Activated CD4-positive, alpha-beta T cell treated with anti-CD3 and anti-CD28 coated beads for 4 hours (primary cell): ENCODE data around the gene RAB9A.
"Not testable (repeated sequence)": the region's sequence is repeated elsewhere in the genome, so short reads cannot be mapped to it uniquely, and the experiment has no call there.

Experiments
- DNase-seq, 2 donors: peaks; one replicate each; pipeline ENCODE4 v3.0.0-alpha.2; 2020

Gene RAB9A, protein sequence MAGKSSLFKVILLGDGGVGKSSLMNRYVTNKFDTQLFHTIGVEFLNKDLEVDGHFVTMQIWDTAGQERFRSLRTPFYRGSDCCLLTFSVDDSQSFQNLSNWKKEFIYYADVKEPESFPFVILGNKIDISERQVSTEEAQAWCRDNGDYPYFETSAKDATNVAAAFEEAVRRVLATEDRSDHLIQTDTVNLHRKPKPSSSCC

GRCh38 chrX:13688958-13689740 is at the start of gene RAB9A:
Gene RAB9A, plus strand, starts transcription at chrX:13689128. Its CDS starts 19,619 bp downstream, at chrX:13708747.
- peak; percentile 73 to 80 for DNase-seq

DNA sequence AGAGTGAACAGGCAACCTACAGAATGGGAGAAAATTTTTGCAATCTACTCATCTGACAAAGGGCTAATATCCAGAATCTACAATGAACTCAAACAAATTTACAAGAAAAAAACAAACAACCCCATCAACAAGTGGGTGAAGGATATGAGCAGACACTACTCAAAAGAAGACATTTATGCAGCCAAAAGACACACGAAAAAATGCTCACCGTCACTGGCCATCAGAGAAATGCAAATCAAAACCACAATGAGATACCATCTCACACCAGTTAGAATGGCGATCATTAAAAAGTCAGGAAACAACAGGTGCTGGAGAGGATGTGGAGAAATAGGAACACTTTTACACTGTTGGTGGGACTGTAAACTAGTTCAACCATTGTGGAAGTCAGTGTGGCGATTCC is 47.2 kb upstream of the RAB9A start:
- DNase-seq: not testable (repeated sequence)

DNA sequence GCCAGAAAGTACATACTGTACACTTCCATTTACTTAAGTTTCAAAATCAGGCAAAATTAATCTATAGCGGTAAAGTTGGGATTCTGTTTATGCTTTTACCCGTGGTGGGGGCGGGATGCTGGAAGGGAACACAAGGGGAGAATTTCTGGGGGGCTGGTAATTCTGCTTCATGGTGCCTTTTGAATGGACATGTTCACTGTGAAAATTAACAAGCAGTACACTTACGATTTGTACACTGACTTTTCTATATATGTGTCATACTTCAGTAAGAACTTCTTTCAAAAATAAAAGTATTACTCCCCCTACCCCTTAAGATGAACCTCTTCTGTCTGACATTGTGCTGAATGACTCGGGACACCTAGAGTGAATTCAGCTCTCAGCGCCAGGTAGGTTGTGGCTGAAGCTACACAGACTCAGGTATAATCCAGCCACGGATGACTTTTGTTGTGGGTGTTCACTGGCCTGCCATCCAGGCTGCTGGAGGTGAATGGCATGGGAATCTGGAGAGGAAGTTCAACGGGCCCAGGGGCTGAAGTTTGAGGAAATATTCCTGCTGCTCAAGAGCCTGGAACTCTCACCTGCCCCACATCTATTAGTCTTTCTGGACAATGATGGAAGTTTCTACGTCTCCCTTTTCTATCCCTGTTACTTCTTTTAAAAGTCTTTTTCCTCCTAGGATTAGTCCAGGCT is 43.3 kb upstream of the RAB9A start:
- no peak for DNase-seq

DNA sequence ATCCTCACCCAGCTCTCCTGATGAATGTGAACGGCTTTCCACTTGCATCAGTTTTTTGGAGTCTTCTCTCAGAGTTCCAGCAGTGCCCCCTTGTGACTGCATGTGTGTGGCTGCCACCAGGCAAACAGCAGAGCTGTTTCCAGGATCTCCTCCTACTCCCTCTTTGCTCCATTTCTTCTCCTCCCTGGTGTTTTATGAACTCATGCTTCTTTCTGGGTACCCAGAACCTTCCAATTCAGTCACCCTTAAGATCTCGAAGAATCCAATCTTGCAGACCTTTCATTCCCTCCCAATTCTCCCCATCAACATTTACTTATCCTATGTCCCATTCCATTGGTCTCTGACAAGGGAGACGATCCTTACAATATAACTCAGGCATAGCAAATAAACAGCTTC is 42.8 kb upstream of the RAB9A start:
- peak; percentile 20 to 27 for DNase-seq

- peak; percentile 58 to 69 for DNase-seq
These were observed 41.2 kb upstream of the RAB9A start for GRCh38 chrX:13647709-13648212.

DNA sequence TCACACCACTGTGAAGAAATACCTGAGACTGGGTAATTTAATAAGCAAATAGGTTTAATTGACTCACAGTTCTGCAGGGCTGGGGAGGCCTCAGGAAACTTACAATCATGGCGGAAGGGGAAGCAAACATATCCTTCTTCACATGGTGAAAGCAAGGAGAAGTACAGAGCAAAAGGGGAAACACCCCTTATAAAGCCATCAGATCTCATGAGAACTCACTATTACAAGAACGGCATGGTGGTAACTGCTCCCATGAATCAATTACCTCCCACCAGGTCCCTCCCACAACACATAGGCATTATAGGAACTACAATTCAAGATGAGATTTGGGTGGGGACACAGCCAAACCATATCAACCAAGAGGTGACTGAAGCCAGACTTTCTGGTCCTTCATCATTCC is 40.6 kb upstream of the RAB9A start:
- not testable (repeated sequence) for DNase-seq

DNA sequence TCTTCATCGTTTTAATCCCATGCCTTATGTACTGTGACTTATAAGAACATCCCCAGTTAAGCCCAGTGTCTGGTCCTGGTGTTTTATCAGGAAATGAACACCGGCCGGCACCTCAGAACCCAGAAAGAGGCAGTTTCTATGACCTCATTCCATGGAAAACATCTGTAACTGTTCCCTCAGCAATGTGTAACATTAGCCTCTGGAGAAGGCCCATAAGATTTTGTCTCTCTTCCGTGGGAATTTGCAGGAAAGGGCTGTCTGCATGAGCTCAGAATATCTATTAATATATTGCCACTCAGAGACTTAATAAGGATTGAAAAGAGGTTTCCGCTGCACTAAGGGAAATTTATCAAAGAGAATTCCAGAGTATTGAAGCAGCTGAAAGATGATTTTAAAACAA is 39.1 kb upstream of the RAB9A start:
- DNase-seq: no peak

GRCh38 chrX:13650318-13650717 is 38.6 kb upstream of the RAB9A start:
- no peak for DNase-seq

DNA sequence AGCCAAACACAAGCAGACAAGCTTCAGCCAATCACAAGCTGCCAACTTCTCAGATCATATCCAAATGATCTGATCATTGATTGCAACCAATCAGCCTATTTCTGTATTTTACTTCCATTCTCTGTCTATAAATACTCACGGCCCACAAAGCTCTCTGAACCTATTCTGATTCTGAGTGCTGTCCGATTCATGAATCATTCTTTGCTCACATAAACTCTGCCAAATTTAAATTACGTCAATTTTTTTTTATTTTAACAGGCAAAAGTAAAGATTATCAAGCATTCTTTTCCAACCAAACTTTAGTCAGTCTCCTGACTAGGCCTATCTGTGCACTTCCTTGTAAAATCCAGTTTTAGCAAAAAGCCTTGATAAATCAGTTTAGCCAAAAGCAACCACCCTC is 37.8 kb upstream of the RAB9A start:
- no peak for DNase-seq

DNA sequence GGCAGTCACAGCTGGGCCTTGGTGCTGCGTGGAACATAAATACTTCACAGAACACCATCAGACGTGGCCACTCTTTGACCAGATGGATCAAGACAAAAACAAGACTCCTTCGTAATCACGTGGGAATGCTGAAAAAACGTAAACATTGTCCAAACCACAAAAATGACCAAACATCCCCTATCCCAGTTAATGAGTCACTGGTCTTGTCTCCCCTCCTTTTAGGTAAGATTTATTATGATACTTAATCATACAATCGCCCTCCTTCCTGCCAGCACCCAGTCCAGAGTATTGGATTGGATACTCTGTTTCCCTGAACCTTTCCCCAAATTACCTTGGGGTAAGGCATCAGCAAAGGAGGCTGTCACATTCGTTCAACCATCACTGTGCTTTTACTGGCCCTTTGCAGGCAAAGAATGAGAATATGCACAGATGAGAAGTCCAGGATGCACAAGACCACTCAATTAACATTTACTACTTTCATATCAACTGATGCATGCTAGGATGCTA is 36.6 kb upstream of the RAB9A start:
- DNase-seq: no peak

DNA sequence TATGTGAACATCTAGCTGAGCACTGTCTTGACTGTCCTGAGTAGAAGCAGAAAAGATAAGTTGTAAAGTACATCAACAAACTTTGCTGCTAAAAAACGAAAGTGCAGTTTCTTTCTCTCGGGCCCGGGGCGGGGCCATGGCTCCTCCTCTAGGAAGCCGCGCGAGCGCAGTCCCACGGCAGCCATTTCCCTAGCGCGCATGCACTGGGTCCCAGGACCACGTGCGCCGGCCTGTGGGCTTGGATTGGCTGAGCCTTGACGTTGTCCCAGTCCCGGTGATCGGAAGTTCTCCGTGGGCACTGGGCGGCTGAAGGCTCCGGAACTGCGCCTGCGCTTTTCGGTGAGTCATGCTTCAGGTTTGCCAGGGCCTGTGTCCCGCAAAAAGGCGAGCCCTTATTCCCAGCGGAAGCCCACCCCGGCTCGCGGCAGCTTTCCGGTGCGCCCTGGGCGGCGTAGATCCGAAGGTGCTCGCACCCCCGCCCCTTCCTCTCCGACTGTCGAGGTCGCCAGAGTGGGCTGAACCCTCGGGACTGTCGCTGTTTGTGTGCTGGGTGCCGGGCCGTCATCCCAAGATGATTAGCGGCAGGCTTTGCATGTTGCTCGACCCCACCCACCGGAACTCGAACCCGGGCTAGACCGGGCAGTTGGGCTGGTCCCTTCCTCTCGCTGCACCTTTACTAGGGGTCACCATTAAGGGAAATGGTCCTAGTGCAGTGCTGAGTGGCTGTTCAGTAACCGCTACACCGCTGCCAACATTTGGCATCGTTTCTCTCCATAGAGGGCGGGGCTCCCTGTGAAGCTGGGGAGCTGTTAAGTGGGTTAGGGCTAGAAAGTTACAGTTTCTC is 35.9 kb upstream of the RAB9A start, which contains the start of gene TCEANC:
Gene TCEANC, plus strand, starts transcription at position 292 of the 844 bp plus-strand sequence. CDS start 9,368 bp downstream, outside the sequence.
- peak; percentile 90 to 94 for DNase-seq

GRCh38 chrX:13654116-13654515 is 34.8 kb upstream of the RAB9A start:
- DNase-seq: no peak

GRCh38 chrX:13655674-13656073 is 33.3 kb upstream of the RAB9A start:
- DNase-seq: no peak

- peak in 1 of 2 donors; percentile 33 for DNase-seq
These were observed 30.3 kb upstream of the RAB9A start for GRCh38 chrX:13658602-13659001.

GRCh38 chrX:13659063-13659462 is 29.9 kb upstream of the RAB9A start:
- no peak for DNase-seq

DNA sequence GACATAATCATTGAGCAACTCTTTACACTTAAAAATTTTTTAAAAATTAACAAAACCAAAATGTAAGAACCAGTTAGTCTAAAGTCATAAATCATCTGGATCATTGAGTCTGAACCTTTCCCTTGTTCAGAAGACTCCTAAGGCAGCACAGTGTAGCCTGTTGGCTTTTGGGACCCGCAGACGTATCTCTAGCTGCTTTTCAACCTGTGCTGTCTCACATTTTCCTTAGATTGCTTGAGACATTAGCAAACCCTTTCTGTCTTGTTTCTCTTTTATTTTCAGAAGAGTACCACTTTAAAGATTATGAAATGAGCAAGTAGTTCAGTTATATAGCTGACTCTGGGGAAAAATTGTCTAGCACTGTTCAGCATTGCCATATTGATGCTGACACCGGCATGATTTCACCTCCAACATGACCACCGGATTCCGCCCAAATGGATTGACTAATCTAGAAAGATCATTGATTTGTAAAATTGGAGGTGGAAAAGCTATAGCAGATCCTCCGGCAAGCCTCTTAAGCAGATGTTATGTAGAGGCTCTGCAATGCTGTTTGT is 27.1 kb upstream of the RAB9A start:
- DNase-seq: no peak

DNA sequence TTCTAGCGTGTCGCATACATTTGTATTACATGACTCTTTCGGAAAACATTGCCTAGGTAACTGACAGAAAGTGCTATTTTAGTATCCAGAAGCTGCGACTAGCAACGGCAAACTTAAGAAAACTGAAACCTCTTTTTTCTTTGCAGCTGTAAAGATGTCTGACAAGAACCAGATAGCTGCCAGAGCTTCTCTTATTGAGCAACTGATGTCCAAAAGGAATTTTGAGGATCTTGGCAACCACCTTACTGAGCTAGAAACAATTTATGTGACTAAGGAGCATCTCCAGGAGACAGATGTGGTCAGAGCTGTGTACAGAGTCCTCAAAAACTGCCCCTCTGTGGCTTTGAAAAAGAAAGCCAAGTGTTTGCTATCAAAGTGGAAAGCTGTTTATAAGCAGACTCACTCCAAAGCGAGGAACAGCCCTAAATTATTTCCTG is 26.6 kb upstream of the RAB9A start:
- no peak for DNase-seq

DNA sequence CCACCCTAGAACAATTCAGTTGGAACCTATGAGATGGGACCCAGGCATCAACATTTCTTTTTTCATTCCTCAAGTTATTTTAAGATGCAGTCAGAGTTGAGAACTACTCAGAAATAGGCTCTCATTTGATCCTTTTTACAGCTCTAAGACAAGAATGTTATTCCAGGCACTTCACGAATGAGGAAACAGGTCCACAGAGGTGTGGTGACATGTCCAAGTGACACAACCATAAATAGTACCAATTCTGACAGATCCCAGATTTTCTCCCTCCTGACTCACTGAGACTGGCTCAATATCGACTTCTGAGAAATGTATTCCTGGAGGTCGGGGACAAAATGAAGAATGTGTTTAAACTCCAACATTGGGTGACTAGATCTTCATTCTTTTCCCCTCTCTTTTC is 24.9 kb upstream of the RAB9A start:
- DNase-seq: no peak

- DNase-seq: no peak
These were observed 22.1 kb upstream of the RAB9A start for GRCh38 chrX:13666836-13667235.

DNA sequence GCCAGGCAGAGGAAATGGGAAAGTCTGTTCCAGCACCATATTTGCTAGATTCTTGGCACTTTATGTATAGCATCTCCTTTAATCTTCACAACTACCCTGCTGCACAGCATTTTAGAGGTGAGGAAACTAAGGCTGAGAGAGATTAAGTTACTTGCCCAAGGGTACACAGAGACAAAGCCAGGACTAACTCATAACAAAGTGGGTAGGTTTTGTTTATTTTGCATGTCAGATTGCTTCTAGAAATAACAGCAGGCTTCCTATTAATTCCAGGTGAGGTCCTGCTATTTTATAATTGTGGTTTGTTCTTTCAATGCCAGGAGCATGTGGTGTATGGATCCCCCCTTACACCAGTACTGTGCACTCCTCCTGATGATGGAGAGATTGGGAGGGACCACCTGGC is 21.0 kb upstream of the RAB9A start:
- DNase-seq: no peak

DNA sequence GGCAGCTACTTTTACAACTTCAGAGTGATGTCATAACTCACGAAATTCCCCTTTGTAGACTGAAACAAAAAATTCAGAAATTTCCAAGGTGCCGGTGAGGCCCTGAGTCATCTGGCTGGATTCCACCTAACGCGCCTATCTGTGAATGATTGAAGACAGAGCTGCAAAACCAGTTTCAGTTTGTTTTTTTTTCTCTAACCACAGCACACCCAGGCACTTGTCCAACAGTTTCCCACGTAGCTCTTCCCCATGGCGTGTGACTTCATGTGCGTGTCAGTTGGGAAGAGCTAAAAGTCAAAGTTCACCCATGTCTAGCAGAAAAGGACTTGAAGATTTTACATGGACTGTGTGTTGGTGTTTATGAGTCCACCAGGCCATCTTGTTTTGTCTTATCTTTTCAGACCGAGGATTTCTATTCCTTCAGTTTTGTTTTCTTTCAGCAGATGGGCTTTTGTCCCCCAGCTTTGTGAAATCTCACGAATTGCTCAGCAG is 19.6 kb upstream of the RAB9A start:
- DNase-seq: peak; percentile 46 to 48

- not testable (repeated sequence) for DNase-seq
These were observed 19.2 kb upstream of the RAB9A start for GRCh38 chrX:13669755-13670154.
